GM12891 (cell line): ENCODE results near the gene FRMD3.

Experiments used
- POLR2A ChIP-seq: IDR thresholded peaks from 2 replicates; pipeline ENCODE4 v1.6.1; 2011; ENCODE audit warnings: low read depth, low read length, control low read depth
- POLR2AphosphoS5 ChIP-seq: IDR thresholded peaks from 2 replicates; pipeline ENCODE4 v1.6.1; 2011; ENCODE audit warnings: low read depth, low read length, control low read depth
- POU2F2 ChIP-seq: IDR thresholded peaks from 2 replicates; pipeline ENCODE4 v1.6.1; 2011; ENCODE audit warnings: low read depth, mild to moderate bottlenecking, control low read depth, low read length, moderate library complexity
- TAF1 ChIP-seq: IDR thresholded peaks from 2 replicates; pipeline ENCODE4 v1.6.1; 2011; ENCODE audit warnings: low read depth, low read length, control low read depth

DNA sequence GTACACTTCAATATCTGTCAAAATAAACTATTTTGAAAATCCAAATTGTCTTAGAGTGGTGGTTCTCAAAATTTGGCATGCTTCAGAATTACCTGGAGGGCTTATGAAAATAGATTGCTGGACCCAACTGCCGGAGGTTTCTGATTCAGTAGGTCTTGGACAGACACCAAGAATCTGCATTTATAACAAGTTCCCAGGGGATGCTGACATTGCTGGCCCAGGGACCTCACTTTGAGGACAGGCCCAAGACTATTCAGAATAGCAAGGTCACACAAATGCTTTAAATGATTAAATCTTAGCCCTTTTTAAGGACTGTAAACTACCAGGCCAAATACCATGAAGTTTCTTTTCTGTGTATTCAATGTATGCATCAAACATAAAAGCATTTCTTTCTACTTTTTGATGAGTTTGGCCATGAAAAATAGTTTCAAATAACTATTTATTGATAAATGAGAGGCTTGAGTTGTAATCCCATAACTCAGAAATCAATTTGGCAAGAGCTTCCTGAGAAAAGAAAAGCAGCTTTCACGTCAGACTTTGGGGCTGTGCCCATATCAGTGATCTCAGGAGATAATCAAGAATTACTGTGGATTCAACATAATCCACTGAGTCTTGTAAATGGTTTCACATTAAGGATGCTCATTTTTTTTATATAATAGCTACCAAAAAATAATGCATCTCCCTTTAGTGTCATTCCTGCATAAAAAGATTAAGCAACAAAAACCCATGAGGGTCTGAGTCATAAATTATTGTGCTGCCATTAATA is 191.4 kb downstream of the FRMD3 start:
- TF ChIP-seq POLR2A (no peak), POLR2AphosphoS5 (no peak), POU2F2 (no peak), TAF1 (no peak)
